RPMI7951 (cell line): ENCODE data around the gene GLRX. TPM values are rescaled to one million over a fixed set of nuclear protein-coding genes. Genes with fewer than 3 reads are reported as not detected.

Source experiments
- DNase-seq: peaks from one replicate; pipeline ENCODE4 v3.0.0-alpha.2; 2012; ENCODE audit warnings: low read depth
- total RNA-seq: library from RNA; depleted of rRNA; stranded (reverse); fragments of >200 nt; shearing (Covaris generic); gene quantifications from 2 replicates; pipeline ENCODE4 v1.2.3, GENCODE V29; 2014

Gene GLRX
- total RNA-seq, 1 experiment from 2014 or later = 27.0 TPM

DNA sequence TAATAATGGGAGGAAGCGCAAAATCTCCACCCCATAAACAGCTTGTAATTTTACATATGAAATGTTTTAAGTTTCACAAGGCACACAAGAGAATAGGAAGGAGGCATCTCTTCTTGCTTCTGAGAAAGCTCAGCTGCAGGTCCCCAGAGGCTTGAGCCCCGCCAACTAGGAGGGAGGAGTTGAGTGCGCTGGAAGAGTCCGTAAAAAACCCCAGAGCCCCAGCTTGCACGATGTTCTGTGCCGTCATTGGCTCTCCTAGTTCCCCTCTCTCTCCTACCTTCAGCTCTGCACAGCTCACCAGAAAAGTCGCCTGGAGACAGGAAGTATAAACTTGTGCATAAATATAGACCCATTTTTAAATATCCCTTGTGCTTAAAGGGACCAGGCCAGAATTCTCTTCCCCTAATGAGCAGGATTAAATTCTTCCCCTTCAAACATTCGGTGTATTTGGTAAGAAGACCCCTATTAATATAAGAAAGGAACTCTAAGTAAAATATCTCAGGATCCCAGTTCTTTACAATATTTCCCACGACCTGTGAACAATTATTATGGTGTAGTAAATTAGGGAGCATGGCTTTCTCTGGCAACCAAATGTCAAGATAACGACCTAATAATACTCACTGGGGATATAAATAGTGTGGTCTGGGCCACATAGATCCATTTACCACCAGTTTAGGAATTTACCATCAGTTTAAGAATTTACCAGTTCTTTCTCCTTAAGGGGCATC, 13.7 kb downstream of the GLRX start:
- peak; percentile 47 for DNase-seq

DNA sequence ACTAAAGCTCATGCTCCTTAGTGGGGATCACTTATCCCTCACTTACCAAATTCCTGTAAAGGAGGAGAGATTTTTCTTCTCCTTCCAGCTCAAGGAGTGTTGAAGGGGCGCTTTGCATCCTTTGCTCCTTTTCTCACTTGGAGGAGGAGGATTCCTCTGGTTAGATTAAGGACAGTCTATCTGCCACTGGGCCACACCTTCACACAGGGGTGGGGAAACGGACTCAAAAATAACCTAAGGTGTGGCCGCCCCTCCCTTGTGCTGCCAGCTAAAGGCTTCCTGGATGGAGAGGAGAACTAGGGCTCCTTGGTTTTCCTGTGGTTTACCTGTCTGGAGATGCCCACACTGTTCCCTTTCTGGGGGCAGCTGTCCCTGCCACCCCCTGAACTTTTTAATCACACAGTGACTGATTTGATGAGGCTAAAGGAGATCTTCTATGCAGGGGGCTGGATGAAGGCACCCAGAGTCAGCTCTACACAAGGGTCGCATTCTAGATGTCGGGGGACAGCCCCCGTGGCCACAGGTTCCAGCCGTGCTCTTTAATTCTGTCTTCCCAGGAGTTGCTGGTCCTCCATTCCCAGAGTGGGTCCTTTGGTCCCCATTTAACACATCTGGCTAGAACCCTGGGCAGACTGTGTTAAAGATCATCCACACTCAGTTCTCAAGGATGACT, 14.4 kb downstream of the GLRX start:
- DNase-seq = no peak

DNA sequence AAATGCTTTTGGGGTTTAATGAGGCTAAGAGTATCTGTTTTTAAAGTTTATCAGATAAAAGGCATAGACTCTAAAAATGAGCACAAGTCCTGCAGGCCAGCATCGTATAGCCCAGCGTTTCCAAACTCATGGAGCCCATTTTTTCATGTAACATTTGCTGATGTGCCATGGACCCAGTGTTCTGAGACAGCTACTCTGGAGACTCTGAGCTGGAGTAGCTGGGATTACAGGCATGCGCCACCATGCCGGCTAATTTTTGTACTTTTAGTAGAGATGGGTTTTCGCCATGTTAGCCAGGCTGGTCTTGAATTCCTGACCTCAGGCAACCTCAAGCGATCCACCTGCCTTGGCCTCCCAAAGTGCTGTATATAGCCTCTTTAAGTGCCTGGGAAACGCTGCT, 15.8 kb downstream of the GLRX start:
- no peak for DNase-seq

DNA sequence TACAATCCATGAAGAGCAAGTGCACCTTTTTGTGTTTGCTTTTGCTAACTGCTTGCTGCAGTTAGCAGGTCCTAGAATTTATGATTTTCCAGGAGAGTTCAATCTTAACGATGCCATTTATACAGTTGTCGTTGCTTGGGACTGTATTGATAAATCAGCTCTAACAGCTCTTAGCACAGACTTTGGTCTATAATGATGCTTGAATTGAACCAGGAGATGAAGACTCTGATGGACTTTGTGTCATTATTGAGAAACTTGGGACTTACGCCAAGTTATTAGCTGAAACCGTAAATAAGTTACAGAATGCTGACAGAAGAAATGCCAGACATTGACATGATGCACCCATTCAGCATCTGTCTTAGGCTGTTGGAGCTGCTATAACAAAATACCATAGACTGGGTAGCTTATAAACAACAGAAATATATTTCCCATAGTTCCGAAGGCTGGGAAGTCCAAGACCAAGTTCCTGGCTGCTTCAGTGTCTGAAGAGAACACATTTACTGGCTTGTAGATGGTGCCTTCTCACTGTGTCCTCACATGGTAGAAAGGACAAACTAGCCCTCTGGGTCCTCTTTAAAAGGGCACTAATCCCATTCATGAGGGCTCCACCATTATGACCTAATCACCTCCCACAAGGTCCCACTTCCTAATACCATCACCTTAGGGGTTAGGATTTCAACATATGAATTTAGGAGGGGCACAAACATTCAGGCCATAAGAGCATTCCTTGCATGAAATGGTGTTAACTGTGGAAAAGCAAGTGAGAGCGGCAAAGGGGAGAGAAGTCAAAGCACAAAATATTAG, 17.6 kb downstream of the GLRX start:
- no peak for DNase-seq

DNA sequence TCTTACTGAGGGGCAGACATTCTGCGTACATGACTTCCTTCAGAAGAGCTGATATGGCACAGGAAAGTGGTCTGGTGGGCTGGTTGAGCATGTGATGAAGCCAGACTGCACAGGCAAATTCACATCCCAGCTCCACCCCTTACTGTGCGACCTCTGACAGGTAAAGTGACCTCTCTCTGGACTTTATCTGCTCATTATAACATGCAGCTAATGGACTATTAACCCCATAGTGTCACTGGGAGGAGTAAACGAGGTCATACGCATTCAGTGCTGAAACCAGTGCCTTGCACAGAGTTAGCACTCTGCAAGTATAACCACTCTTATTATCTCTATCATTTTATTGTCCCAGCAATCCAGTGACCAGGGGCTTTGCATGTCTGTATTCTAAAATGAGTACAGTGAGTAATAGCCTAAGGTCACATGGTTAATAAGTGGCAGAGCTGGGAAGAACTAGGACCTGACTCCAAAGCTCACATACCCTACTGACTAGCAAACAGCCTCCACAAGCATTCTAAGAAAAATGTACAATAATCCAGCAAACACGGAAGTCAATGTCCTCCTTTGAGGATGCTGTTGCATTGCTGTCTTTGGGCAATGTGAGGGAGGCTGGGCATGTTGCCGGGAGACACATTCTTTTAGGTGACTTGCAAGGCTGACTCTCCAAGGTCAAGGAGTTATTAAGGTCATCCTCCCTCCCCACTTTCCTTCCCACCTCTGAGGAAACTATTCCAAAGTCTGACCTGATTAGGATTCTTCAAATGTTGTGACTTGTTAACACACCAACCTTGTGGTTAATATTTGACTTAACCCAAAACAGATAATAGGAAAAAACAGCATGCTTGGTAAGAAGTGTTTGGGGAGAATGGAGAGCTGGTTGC, 19.0 kb downstream of the GLRX start:
- no peak for DNase-seq

DNA sequence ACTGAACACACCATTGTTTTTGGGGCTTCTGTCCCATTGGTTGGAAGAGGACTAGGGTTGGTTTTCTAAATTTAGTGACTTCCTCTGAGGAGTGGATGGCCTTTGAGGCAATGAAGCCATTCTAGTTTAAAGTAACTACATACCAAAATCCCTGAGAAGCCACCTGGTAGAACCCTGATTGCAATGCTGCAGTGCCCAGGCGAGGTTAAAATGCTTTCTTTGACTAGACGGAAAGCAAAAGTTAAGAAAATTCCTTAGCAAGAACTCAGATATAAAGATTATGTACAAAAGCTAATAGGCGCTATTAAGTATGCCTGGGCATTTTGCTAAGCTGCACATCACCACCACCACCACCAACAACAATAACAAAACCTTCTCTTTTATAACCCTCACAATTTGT, 20.6 kb downstream of the GLRX start:
- DNase-seq = no peak

DNA sequence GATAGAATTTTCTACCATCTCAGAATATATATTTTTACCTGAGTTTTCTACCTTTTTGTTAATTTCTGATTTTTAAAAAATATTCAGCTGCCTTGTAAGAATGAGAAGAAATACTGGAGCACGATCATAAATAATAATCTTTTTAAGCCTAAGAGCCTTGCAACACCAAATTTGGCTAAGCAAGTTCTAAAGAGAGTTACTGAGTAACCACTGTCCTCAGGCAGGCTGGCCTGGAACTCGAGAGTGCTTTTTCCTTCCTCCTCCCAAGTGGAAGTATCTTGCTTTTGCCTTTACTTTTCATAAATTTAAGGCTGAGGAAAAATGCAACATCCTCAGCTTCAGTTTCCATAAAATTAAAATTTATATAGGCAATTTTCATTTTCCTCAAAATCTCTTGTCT, 21.0 kb downstream of the GLRX start:
- DNase-seq = no peak

DNA sequence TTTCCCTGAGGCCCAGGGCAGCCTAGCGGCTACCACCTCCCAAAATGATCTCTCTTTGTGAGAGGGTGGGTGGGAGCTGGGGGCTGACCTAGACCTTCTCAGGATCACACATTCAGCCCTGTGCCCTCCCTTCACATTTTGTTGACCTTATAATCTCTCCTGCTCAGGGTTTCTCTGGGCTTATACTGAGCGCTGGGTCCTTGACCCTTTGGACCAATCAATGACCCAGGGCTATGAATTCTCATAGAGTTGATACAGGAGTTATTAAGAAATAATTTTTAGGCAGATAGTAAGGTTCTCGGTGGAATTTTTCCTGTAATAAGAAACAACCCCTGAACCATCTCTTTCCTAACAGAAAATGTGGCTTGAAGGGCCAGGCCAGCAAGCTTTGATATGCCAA, 22.0 kb downstream of the GLRX start:
- DNase-seq = no peak

DNA sequence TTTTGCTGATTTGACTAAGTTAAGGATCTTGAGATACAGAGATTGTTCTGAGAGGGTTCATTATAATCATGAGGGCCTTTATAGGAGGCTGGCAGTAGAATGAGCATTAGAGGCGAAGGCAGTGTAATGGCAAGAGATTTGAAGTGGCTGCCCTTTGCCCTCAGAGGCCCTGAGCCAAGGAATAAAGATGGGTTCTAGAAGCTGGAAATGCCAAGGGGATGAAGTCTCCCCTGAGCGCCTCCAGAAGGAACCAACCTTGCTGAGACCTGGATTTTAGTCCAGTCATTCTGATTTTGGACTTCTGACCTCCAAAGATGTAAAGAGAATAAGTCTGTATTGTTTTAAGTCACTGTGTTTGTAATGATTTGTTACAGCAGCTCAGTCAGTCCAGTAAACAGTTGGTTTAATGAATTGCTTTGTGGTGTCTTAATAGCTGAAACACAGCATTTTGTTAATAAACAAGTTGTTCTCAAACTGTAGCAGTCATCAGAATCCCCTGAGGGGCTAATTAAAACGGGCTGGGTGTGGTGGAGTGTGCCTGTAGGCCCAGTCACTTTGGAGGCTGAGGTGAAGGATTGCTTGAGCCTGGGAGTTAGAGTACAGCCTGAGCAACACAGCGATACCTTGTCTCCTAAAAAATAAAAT, 23.2 kb downstream of the GLRX start:
- DNase-seq = no peak

DNA sequence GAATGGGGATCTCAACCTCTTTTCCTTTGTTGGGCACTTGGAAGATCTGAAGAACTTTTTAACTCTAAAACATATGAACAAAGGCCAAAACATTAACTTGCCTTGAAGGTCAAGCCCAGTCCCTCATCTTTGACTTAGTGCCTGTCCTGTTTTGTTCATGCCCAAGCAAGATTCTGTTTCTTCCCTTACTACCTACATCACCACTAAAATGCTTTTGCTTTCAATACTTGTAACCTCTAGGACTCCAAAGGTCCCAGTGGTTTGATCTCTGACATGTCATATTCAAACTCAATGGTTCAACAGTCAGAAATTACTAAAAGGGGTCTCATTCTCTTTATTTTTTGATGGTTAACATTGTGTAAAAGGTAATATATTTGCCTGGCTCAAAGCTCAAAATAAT, 24.0 kb downstream of the GLRX start:
- no peak for DNase-seq

DNA sequence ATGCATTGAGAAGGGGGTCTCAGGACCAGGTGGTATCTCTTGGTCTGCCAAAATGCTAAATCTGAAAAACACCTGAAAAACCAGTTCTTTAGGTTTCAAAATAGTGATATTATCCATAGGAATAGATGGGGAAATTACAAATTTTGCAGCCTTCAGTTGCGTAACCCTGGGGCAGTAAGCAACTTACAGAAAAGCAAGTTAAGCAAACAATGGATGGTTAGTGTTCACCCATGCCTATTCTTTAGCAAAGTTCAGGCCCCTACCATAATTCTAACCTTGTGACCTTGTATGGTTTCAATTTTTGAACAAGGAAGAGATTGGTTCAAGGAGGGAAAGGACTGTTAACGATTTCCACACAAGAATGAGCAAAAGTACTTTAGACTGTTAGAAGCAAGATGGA, 24.5 kb downstream of the GLRX start:
- no peak for DNase-seq

DNA sequence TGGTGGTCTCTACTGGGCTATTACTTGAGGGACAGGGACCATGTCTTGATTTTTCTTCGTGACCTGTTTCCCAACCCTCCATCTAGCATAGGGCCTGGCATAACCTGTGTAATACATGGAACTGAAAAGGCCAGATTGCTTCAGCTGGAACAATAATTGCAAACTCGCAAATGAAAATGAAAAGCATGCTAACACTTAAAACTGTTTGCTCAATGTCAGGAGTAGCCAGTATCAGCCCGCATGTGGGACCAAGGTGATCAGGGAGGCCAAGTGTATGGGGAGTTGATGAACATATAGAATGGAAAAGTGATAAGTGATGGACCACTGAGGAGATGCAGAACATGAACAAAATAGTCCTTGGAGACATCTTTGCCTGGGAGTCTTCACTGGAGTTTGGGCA, 25.2 kb downstream of the GLRX start:
- no peak for DNase-seq

DNA sequence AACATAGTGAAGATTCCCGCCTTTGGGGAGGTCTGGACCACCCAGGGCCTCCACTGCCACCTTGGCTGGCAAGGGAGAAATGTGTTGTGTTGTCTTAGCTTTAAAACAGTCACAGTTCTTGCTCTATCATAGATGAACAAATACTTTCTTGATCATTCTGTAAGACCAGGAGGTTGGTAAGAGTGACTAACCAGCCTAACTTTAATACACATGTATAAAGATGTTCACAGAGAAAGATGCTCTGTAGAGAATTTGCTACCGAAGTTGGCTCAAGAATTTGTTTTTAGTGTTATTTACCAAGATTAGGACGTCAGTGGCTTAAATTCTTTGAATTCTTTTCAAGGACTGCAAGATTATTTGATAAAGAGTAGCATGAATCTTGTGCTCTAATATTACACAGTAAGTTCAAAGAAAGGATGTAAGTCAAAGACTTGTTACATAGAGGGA, 28.4 kb downstream of the GLRX start:
- no peak for DNase-seq

DNA sequence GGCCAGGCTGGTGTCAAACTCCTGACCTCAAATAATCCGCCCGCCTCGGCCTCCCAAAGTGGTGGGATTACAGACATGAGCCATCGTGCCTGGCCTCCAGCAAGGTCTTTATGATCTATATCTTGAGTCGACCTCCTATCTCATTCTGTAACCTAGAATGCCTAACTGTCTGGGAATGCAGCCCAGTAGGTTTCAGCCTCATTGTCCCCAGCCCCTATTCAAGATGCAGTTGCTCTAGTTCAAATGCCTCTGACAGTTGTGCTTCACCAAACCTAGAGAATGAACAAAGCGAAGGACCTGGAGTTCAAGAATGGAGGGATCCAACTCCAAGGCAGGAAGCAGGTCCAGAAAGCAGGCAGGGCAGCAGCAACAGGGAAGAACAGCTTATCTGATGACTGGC, 30.8 kb downstream of the GLRX start:
- no peak for DNase-seq

DNA sequence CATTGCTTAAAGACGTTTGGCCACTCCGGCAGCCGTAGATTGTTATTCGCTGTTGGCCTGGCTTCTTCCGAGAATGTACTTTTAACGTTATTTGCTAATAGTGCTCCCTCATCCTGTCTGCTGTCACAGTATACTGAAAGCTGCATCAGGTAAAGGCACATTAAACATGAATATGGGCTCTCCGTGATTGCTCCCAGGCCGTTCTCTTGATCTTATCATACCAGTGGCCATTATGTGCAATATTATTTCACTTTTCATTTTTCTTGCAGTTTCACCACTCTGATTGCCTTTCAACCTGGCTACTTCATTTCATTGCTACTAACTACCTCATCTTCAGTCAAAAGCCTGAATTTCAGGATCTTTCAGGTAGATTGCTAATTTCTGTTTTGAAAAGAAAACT, 34.0 kb downstream of the GLRX start:
- no peak for DNase-seq

DNA sequence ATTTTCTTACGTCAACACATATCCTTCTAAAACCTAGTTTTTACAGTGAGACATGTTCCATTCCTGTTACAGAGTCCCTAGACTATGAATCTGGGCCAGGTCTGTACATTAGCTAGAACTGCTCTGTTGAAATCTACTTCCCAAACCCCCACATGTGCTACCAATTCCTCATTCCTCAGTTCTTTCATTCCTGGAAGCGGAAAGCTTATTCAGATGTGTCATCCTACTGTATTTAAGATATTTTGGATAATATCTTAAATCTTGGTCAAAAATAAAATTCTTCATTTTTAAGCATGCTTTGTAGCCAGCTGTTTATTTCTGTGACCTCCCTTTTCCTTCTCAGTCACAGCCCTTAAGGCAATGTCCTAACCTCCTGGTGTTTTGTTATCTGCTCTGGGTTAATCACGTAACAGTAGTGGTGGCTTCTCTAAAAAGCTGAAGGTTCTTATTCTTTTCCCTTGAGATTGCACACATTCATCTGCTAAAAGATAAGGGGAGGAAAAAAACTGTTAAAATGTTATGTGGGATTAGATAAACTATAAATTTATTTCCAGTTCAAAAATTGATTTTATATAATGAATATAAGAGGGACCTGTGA, 35.6 kb downstream of the GLRX start:
- DNase-seq = no peak

DNA sequence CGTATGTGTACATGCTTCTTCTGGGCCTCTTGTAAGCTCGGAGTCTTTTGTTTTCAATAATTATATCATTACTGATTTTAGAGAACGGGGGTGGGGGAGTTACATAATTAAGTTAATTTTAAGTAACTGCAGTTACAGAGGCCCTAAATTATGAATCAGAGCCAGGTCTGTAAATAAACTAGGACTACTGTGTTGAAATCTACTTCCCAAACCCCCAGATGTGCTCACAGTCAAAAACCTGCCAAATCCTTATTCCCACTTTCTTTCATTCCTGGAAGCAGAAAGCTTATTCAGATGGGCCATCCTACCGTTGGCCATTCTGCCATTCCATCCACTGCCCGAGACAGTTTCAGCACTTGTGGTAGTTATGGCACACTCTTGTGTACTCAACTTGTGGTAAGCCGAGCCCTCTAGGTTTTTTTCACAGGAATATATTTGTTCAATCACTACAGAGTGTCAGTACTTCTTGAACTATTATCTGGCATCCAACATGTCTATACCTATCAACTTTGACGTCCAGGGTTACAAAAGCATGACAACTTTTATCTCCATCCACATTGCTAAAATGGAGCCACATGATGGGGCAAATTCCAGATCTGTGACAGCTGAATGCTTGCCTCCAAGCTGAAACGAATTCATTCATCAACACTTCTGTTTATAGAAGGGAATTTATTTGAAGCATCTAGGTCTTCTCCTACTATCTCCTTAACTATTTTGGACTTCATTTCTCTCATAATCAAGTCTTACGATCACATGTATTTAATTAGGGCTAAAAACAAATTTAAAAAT, 37.8 kb downstream of the GLRX start:
- DNase-seq = no peak

DNA sequence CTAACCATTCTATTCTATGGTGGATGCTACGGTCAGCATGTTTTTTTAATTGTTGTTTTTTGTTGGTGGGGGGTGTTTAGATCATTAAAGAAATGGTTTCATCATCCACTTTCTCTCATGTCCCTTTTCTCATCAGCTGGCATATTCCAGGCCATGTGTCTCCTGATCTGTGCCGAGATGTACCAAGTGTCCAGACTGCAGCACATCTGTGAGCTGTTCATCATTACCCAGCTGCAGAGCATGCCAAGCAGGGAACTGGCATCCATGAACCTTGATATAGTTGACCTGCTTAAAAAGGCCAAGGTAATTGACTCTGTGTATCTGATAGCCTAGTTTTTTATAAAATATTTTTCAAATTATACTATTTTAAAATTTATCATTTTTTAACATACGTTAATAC, 38.9 kb downstream of the GLRX start:
- DNase-seq = no peak

DNA sequence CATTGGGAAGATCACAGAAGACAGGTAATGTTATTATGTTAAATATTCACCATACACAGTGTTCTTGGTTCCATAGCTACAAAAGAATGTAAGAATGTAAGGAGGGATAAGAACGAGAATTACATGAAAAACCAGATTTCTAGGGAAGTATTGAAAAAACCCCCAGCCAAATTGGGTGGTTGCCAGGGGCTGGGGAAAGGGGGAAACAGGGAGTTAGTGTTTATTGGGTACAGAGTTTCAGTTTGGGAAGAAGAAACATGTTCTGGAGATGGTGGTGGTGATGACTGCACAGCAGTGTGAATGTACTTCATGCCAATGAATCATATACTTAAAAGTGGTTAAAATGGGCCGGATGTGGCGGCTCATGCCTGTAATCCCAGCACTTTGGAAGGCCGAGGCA, 40.3 kb downstream of the GLRX start:
- DNase-seq = no peak

DNA sequence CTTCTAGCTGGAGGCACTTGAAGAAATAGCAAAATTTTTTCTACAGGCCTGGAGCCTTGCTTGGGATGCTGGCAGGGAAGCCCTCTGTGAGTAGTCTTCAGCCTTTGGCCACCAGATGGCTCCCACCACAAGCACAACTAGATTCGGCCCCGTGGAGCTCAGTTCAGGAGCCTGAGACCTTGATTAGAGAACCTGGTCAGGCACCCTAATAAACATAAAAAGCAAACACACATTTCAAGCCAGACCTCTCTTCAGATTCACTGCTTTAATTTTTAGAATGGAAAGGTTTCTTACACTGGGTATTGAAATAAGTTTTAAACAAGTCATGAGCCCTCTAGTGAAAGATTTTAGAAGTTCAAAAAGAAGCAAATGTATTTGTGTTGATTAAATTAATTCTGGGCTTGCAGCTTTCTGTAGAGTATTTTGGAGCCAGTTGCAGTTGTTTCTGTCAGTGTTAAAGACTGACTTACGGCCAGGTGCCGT, 41.4 kb downstream of the GLRX start:
- DNase-seq = peak; percentile 73
